COLO668 (cell line): Measurements from ENCODE around the gene OR5AN1.

Experiments
- DNase-seq: peaks from one replicate; lab custom pipeline; 2025; ENCODE audit not compliant: unreplicated experiment; lab: John Stamatoyannopoulos, UW

The OR5AN1 gene

GRCh38 chr11:59418156-59418555, 59.5 kb downstream of the OR5AN1 start:
- DNase-seq: no peak
